ENCODE results near the gene ZNF20. TPM values are rescaled to one million over a fixed set of nuclear protein-coding genes. Genes with fewer than 3 reads are reported as not detected.

The ZNF20 gene
- total and polyA plus RNA-seq, 9 of the 15 experiments (the other 6 are each of a cell fraction or from before 2014, with no cell fraction given): 1.4 to 3.7 (median 3.1) TPM

DNA sequence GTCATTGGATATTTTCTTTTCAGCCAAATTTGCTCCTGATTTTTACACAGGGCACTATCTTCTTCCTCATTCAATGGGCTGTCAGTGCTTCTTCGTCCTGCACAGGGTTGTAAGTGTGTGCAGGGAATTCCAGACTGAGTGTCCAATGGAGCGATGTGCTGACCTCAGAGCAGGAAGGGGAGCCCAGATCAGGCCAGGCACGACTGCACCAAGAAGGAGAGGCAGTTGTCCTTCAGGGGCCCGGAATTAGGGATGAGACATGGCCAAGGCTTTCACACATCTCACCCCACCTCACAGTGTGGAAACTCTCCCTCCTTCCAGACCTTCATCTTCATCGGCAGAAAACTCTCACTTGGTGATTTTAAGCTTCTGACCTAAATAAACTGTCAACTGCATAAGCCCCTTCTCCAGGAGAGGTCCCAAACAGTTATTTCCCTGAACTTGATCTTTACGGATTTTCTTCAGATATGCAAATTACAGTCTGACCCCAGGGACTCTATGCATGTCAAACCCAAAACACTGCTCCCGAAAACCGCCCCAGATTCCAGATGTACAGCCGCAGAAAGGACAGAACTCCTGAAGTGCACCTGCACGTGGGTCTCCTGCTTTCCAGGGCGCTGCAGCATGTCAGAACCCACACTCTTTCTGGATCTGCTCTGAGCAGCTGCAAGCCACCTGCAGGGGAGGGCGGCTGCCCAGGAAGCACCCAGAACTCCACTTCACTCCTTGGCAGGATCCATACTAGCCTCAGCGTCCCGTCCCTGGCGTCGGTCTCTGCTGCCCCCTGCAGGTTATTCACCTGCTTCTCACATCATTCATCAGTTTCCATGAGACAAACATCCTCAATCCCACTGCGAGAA lies 625 bp upstream of the ZNF20 start (continued):
- TF ChIP-seq, protein P1, sequence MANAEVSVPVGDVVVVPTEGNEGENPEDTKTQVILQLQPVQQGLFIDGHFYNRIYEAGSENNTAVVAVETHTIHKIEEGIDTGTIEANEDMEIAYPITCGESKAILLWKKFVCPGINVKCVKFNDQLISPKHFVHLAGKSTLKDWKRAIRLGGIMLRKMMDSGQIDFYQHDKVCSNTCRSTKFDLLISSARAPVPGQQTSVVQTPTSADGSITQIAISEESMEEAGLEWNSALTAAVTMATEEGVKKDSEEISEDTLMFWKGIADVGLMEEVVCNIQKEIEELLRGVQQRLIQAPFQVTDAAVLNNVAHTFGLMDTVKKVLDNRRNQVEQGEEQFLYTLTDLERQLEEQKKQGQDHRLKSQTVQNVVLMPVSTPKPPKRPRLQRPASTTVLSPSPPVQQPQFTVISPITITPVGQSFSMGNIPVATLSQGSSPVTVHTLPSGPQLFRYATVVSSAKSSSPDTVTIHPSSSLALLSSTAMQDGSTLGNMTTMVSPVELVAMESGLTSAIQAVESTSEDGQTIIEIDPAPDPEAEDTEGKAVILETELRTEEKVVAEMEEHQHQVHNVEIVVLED (CRISPR knock-in tag; IDR thresholded peaks at IDR 0.05): no peak
- TF ChIP-seq SRF (CRISPR knock-in tag; IDR thresholded peaks at IDR 0.05) (0 out of 4 replicates have a peak, but pooled peaks of 1 of the 2 experiments have one; percentile 10), CC2D1A (IDR thresholded peaks at IDR 0.05) (peak; percentile 65), ZNF79 (CRISPR knock-in tag; IDR thresholded peaks at IDR 0.05; ENCODE audit: low read depth) (no peak), MYC (IDR thresholded peaks at IDR 0.05; ENCODE audit: low read depth, low read length) (0 out of 2 replicates have a peak, but pooled peaks have one; percentile 35), MYC (CRISPR knock-in tag; IDR thresholded peaks at IDR 0.05; ENCODE audit: borderline replicate concordance, low read depth) (no peak), STAG1 (CRISPR knock-in tag; IDR thresholded peaks at IDR 0.05; ENCODE audit: borderline replicate concordance) (peak; percentile 88), SOX6 (IDR thresholded peaks at IDR 0.05) (no peak)
- TF ChIP-seq, protein P2, sequence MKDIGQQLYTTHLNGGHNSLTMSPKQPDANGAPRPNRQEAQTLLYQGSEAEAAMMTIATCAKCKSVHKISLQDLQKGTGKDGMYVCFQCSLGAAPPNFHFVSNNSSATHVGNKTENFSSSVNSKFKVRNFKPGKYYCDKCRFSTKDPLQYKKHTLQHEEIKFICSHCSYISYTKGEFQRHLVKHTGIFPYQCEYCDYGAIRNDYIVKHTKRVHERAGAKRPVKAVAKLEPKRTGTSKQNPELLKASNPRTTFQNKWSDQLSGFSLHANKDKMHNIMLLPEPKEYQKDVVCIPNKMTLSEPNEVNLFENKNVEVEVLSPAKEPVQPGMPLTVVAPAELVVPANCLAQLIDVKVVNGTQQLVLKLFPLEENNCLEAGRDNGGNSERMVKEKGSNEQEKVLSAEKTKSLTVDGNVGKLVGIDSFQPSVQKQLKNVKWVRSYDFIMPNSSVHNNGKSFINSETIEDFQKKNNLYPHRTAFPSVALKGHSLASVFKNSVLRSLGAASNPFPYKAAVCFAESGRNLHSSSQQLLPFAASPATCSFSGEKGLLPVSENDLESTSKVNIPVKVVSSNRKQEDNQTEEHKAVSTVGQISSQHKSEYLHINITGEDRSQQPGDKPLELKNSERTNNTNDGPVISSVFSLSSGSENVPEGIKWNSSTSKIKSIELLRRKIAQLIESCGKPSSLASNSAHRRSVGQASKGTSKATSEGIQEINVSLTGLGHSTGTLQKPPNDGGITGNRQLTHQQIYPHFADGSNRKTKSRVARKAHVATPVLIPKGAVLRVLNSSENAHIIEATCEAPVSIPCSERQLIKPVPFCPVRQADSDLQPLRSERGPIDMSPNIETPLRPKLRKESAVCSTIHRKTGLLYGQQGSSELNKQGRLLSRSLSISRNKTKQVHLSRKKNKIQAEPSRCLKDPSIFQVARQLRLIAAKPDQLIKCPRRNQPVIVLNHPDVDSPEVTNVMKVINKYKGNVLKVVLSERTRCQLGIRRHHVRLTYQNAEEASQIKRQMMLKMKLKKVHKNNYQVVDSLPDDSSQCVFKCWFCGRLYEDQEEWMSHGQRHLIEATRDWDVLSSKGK (CRISPR knock-in tag; IDR thresholded peaks at IDR 0.05): no peak
- TF ChIP-seq, protein P3, sequence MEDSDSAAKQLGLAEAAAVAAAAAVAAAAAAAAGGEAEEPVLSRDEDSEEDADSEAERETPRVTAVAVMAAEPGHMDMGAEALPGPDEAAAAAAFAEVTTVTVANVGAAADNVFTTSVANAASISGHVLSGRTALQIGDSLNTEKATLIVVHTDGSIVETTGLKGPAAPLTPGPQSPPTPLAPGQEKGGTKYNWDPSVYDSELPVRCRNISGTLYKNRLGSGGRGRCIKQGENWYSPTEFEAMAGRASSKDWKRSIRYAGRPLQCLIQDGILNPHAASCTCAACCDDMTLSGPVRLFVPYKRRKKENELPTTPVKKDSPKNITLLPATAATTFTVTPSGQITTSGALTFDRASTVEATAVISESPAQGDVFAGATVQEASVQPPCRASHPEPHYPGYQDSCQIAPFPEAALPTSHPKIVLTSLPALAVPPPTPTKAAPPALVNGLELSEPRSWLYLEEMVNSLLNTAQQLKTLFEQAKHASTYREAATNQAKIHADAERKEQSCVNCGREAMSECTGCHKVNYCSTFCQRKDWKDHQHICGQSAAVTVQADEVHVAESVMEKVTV (CRISPR knock-in tag; IDR thresholded peaks at IDR 0.05): peak; percentile 70
